GM18909 (cell line): Measurements from ENCODE around the gene NPC2.

ENCODE experiments used
- ATAC-seq: cut with Tn5 transposase; IDR thresholded peaks from one replicate; pipeline ENCODE4 v1.9.1; 2021; ENCODE audit warnings: mild to moderate bottlenecking; ENCODE audit not compliant: unreplicated experiment, poor library complexity

NPC2 gene

DNA sequence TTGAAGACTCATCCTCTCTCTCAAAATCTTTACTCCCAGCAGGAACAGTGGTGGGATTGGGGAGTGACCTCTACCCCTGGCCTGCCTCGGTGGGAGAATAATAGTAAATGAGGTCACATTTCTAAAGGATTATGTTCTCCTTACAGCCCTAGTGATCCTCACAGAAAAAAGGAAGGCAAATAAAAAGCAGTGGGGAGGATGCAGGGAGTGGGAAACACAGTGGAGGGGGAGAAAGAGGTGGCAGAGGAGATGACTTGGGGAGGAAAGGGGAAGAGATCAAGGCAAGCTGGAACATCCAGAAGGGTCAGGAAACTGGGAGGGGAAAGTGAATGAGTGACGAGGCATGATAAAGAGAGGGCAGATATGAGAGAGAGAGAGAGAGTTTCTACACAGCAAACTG is 58.8 kb downstream of the NPC2 start:
- no peak for ATAC-seq

- no peak for ATAC-seq
Observed at GRCh38 chr14:74429991-74430390, 63.1 kb downstream of the NPC2 start.
